Upper lobe of left lung (tissue), 4 donors: ENCODE results near the gene GRIK1.

Experiments used
- CTCF ChIP-seq, 6 experiments: fragments of 450-650 bp in 4 of 6; fragments of 200-600 bp in 2 of 6; sonication (generic) in 2 of 6; IDR thresholded peaks; one replicate each; pipeline ENCODE4 v1.5.1; 2016 to 2019; ENCODE audit warnings: antibody characterized with exemption in 6 of 6
- EP300 ChIP-seq, 4 donors: sonication (generic); formaldehyde crosslinking; IDR thresholded peaks; one replicate each; pipeline ENCODE4 v1.5.1; 2017; ENCODE audit warnings: antibody characterized with exemption in 4 of 4, control low read depth in 2 of 4
- POLR2A ChIP-seq, 4 donors: fragments of 450-650 bp; IDR thresholded peaks; one replicate each; pipeline ENCODE4 v1.5.1; 2016 to 2017; ENCODE audit warnings: antibody characterized with exemption in 4 of 4, mild to moderate bottlenecking in 2 of 4

- TF ChIP-seq CTCF (IDR thresholded peaks at IDR 0.05) (no peak), POLR2A (IDR thresholded peaks at IDR 0.05) (no peak), EP300 (IDR thresholded peaks at IDR 0.05) (no peak)
These were observed 105.2 kb downstream of the GRIK1 start for GRCh38 chr21:29834617-29835016.
